ENCODE measurements around the gene BLMH. TPM values are rescaled to one million over a fixed set of nuclear protein-coding genes. Genes with fewer than 3 reads are reported as not detected.

The BLMH gene
- total RNA-seq, 1 experiment from 2014 or later, result 94.3 TPM

- CTCF ChIA-PET, result interaction anchor here (1.4 kb wide), 1 partner anchor 233 kb away, joined by 15 read pairs; no protein-coding TSS in a partner anchor
- DNase-seq (ENCODE audit: low spot score), result no peak
- intact Hi-C loops (cut with micrococcal nuclease; ENCODE audit: unreplicated experiment), result no loop called here
- POLR2A ChIA-PET (ENCODE audit: low non-redundant PET), result no interaction called here
- H3K4me3 ChIP-seq (ENCODE audit: low read depth, low read length, poor library complexity, severe bottlenecking), result no peak overlapping the region
- no peaks in the 10 kb centered on the region for H3K36me3 ChIP-seq (ENCODE audit: insufficient read depth, low read length, poor library complexity, severe bottlenecking)
- H3K27ac ChIP-seq (ENCODE audit: low read depth, low read length, poor library complexity, severe bottlenecking), result no peak overlapping the region
- peaks cover 5% of the 10 kb centered on the region for H3K27me3 ChIP-seq (replicated peaks; ENCODE audit: insufficient read depth, low read depth, low read length, poor library complexity)
- H3K9me3 ChIP-seq (ENCODE audit: low read depth, low read length, poor library complexity, severe bottlenecking), result no peaks in the 10 kb centered on the region
- BruUV-seq (replicated peaks), result no TSS peak
- TF ChIP-seq, protein P1, sequence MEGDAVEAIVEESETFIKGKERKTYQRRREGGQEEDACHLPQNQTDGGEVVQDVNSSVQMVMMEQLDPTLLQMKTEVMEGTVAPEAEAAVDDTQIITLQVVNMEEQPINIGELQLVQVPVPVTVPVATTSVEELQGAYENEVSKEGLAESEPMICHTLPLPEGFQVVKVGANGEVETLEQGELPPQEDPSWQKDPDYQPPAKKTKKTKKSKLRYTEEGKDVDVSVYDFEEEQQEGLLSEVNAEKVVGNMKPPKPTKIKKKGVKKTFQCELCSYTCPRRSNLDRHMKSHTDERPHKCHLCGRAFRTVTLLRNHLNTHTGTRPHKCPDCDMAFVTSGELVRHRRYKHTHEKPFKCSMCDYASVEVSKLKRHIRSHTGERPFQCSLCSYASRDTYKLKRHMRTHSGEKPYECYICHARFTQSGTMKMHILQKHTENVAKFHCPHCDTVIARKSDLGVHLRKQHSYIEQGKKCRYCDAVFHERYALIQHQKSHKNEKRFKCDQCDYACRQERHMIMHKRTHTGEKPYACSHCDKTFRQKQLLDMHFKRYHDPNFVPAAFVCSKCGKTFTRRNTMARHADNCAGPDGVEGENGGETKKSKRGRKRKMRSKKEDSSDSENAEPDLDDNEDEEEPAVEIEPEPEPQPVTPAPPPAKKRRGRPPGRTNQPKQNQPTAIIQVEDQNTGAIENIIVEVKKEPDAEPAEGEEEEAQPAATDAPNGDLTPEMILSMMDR (conservative IDR thresholded peaks at IDR 0.05; ENCODE audit: low read depth, low read length), result no peak
- no peak for TF ChIP-seq EZH2 (IDR thresholded peaks at IDR 0.05; ENCODE audit: borderline replicate concordance, low read depth, low read length, poor library complexity, severe bottlenecking)
- H3K4me1 ChIP-seq (ENCODE audit: insufficient read depth, low read length, poor library complexity, severe bottlenecking), result peaks cover 16% of the 10 kb centered on the region
Measured at GRCh38 chr17:30337393-30337999, 45.8 kb upstream of the BLMH start.

GRCh38 chr17:30336369-30337171, 44.8 kb upstream of the BLMH start:
- ChIA-PET CTCF (interaction anchor here (0.5 to 1.4 kb wide), 7 partner anchors 9 to 1164 kb away, joined by 3 to 15 read pairs (median 4); partner anchors contain the start of gene BLMH), POLR2A (ENCODE audit: low non-redundant PET) (interaction anchor here (0.6 kb wide), 1 partner anchor 92 kb away, joined by 3 read pairs; no protein-coding TSS in a partner anchor)
- Histone ChIP-seq H3K9me3 (ENCODE audit: low read depth, low read length, poor library complexity, severe bottlenecking) (no peaks in the 10 kb centered on the region), H3K27me3 (replicated peaks; ENCODE audit: insufficient read depth, low read depth, low read length, poor library complexity) (no peaks in the 10 kb centered on the region), H3K4me1 (ENCODE audit: insufficient read depth, low read length, poor library complexity, severe bottlenecking) (peaks cover 16% of the 10 kb centered on the region), H3K36me3 (ENCODE audit: insufficient read depth, low read length, poor library complexity, severe bottlenecking) (no peaks in the 10 kb centered on the region), H3K27ac (ENCODE audit: low read depth, low read length, poor library complexity, severe bottlenecking) (no peak overlapping the region), H3K4me3 (ENCODE audit: low read depth, low read length, poor library complexity, severe bottlenecking) (no peak overlapping the region)
- peak; percentile 73 for DNase-seq (ENCODE audit: low spot score)
- TF ChIP-seq, protein P1 (conservative IDR thresholded peaks at IDR 0.05; ENCODE audit: low read depth, low read length), result peak; percentile 85
- no peak for TF ChIP-seq EZH2 (IDR thresholded peaks at IDR 0.05; ENCODE audit: borderline replicate concordance, low read depth, low read length, poor library complexity, severe bottlenecking)
- no TSS peak for BruUV-seq (replicated peaks)
- intact Hi-C loops (cut with micrococcal nuclease; ENCODE audit: unreplicated experiment), result loop anchor here (1.0 kb wide), 1 partner anchor 232 kb away; no protein-coding TSS in a partner anchor

DNA sequence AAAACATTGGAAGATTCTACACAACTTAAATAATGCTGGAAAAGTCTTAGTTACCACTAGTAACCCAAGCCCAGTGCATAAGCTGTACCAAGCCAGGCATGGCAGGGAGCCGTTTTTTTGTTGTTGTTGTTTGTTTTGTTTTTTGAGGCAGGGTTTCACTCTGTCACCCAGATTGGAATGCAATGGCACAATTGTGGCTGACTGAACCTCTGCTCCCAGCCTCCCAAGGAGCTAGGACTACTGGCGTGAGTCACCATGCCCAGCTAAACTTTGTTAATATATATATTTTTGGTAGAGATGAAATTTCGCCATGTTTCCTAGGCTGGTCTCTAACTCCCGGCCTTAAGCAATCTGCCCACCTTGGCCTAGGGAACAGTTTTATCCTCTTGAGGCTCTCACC, 42.7 kb upstream of the BLMH start:
- H3K4me3 ChIP-seq (ENCODE audit: low read depth, low read length, poor library complexity, severe bottlenecking), result no peak overlapping the region
- DNase-seq (ENCODE audit: low spot score), result no peak

More for the DNA sequence above, 42.7 kb upstream of the BLMH start:
- no TSS peak for BruUV-seq (replicated peaks)
- H3K27me3 ChIP-seq (replicated peaks; ENCODE audit: insufficient read depth, low read depth, low read length, poor library complexity), result no peaks in the 10 kb centered on the region
- intact Hi-C loops (cut with micrococcal nuclease; ENCODE audit: unreplicated experiment), result no loop called here
- H3K9me3 ChIP-seq (ENCODE audit: low read depth, low read length, poor library complexity, severe bottlenecking), result no peaks in the 10 kb centered on the region
- H3K36me3 ChIP-seq (ENCODE audit: insufficient read depth, low read length, poor library complexity, severe bottlenecking), result no peaks in the 10 kb centered on the region
- H3K27ac ChIP-seq (ENCODE audit: low read depth, low read length, poor library complexity, severe bottlenecking), result no peak overlapping the region
- CTCF ChIA-PET, result interaction anchor here (0.7 kb wide), 1 partner anchor 112 kb away, joined by 3 read pairs; no protein-coding TSS in a partner anchor
- POLR2A ChIA-PET (ENCODE audit: low non-redundant PET), result no interaction called here
- no peaks in the 10 kb centered on the region for H3K4me1 ChIP-seq (ENCODE audit: insufficient read depth, low read length, poor library complexity, severe bottlenecking)
- no peak for TF ChIP-seq EZH2 (IDR thresholded peaks at IDR 0.05; ENCODE audit: borderline replicate concordance, low read depth, low read length, poor library complexity, severe bottlenecking)
- TF ChIP-seq, protein P1 (conservative IDR thresholded peaks at IDR 0.05; ENCODE audit: low read depth, low read length), result no peak

Measured in A673 (cell line).